Activated T-cell treated with anti-CD3 and anti-CD28 coated beads, Interleukin-2, amount 50 U/mL, for 1 hour (primary cell): ENCODE measurements around the gene RAMP1.

Source experiments
- DNase-seq: peaks from one replicate; pipeline ENCODE4 v3.0.0-alpha.2; 2020

Gene RAMP1

DNA sequence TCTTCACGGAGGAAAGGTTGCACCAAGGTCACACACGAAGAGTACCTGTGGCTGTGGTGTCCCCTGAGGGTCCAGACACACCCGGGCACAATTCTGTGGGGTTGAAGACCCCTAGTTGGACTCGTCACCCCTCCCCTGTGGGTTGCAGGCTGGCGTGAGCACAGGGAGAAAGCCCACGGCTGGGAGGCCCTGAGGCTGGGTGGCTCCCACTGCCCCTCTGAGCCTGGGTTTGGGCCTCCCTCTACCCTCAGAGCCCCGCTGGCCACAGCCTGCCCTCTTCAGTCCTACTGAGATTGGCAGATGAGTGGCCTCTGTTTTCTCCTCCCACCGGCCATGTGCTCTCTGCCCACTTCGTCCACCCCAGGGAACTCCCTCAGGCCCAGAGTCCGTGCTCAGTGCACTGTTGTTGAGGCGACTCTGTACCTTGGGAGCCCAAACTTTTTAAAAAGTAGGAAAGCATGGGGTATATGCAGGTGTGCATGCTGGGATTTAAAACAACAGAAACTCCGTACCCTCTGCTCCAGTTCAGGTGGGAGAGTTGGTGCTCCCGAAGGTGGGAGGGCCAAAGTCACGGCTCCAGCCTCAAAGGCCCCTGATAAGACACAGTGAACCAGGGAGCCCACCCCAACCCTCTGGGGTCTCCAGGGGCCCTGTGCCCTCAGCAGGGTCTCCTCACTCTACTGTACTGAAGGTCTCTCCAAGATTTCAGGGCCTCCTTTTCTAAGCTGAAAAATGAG, 19.1 kb downstream of the RAMP1 start:
- DNase-seq, result no peak

GRCh38 chr2:237879058-237879430, 19.6 kb downstream of the RAMP1 start:
- DNase-seq, result no peak

- no peak for DNase-seq
These were observed 20.7 kb downstream of the RAMP1 start for GRCh38 chr2:237879991-237880560.

GRCh38 chr2:237882510-237883481, 23.4 kb downstream of the RAMP1 start:
- DNase-seq, result no peak

DNA sequence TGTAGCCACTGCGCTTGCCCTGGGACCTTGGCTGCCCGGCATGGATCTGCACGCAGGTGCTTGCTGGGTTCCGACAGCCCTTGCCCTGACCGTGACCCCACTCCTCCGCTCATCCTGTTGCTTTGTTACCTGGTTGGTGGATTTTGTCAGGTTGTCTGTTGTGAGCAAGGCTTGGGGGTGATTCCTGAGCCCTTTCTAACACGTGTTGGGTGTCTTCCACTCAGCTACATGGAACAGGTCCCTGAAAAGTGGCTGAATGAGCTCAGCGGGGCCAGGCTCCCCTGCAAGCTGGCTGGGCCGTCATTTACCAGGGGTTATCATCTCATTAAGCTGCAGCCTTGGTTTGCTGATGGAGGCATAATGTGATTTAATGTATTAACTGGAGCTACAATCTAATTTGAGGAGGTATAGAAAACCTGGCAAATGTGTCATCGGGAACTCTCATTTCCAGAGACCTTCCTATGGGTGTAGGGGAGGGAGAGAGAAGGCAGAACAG, 24.6 kb downstream of the RAMP1 start:
- no peak for DNase-seq

GRCh38 chr2:237884681-237885080, 25.3 kb downstream of the RAMP1 start:
- no peak for DNase-seq

DNA sequence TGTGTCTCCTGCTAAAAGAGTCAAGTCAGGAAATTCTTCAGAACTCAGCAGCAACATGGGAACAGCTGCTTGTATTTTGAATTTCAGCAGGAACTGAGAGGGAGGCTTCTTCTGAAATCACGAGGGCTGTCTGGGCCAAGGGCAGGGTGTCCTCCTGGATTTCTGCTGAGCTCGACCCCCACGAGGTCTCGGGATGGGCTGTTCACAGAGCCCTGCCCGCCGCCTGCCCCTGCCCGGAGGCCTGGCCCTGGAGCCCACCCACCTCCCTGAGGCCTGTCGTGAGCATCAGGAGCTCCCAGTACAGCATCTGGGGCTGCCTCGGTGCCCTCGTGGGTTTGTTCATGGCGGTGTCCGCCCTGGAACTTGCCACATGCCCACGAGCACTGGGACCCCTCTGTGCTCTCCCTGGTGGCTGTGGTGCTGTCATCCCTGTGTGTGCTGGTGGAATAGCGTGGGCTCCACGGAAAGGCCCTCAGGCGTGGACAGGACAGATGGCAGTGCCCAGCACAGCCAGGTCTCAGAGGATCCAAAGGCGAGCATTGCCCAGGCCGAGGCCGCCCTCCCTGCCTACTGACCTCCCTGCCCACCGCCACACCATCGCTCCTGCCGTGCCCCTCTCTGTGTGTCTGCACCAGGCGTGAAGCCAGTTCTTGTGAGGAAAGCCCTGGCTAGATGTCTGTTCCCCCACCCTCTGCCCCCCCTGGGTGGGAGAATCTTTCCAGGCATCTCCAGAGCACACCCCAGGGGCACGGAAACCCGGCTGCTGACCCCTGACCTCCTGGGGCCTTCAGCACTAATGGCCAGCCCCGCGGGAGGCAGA, 25.9 kb downstream of the RAMP1 start:
- DNase-seq, result no peak

GRCh38 chr2:237885931-237886684, 26.7 kb downstream of the RAMP1 start:
- no peak for DNase-seq

DNA sequence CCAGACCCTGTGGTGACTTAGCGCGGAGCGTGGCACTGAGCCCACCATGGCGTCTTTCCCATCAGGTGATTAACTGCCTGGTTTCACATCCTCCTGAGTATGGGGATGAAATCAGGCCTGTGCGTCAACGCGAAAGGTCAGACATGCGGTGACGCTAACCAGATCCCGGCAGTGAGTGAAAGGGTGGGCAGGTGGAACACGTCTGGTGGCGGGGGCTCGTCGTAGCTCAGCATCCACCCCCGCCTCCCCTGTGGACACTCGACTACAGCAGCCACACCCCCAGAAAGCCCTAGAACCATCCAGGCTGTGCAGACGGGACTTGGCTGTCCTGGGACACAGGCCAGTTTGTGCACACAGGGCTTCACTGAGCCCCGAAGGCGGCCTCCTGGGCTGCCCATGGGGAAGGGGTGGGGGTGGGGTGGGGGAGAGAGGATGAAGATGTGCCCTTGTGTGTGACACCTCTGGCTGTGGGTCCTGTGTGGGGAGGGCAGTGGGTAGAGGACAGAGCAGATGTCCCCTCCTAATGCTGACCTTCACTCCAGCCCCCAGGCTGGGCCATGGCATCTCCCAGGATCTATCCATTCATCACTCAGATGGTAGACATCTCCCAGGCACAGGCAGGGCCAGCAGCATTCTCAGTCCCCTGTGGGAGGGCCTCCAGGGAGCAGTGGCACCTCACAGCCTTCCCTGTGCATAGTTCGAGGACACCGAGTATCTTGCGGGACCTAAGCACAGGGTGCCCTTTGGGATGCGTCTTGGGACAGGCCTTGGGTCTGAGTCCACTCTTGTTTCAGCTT, 27.5 kb downstream of the RAMP1 start:
- no peak for DNase-seq

DNA sequence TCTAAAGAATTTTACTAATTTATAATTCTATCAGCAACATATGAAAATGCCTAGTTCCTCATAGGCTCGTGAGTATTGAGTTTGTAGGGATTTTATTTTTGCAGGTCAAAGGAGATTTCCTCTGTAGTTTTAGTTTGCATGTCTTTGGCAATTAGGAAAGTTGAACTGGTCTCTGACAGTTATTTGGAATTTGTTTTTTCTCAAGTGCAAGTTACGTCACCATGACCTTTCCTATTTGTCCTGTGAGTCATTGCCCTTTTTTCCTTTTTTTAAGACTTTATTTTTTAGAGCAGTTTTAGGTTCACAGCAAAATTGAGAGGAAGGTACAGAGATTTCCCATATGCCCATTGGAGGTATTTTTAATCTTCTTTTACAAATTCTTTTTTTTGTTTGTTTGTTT, 29.0 kb downstream of the RAMP1 start:
- DNase-seq, result no peak

DNA sequence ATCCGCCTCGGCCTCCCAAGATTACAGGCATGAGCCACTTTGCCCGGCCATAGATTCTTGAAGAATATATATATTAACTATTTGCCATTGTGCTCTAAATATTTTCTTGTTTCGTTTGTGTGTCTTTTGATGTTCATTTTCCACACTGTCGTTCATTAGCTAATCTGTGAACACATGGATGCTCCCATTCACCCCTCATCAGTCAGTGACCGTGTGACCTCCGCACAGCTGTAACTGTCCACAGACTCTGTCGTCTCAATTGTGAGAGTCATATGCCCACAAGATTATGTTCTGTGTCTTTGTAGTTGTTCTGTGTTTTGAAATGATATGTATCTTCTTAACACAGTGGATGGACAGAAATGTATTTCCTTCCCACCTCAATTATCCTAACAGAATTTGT, 29.6 kb downstream of the RAMP1 start:
- no peak for DNase-seq

DNA sequence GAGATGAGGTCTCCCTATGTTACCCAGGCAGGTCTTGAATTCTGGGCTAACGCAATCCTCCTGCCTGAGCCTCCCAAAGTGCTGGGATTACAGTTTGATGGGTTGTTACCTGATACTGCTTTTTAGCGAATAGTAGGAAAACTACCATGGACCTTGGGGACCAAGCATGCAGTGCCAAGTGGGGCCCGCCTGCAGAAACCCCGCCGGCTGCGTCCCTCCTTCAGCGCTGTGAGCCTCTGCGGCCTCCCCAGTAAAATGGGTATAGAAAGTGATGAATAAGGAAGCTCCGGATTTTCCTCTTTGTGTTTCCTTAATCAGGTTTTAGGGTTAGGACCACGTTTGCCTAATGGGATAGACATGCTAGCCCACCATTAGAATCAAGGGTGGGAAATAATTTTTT, 30.4 kb downstream of the RAMP1 start:
- no peak for DNase-seq

GRCh38 chr2:237892478-237892877, 33.1 kb downstream of the RAMP1 start:
- no peak for DNase-seq

GRCh38 chr2:237892984-237893595, 33.7 kb downstream of the RAMP1 start:
- no peak for DNase-seq

GRCh38 chr2:237894396-237894979, 35.1 kb downstream of the RAMP1 start:
- DNase-seq, result no peak

- DNase-seq, result no peak
These were observed 35.6 kb downstream of the RAMP1 start for GRCh38 chr2:237894986-237895543.

DNA sequence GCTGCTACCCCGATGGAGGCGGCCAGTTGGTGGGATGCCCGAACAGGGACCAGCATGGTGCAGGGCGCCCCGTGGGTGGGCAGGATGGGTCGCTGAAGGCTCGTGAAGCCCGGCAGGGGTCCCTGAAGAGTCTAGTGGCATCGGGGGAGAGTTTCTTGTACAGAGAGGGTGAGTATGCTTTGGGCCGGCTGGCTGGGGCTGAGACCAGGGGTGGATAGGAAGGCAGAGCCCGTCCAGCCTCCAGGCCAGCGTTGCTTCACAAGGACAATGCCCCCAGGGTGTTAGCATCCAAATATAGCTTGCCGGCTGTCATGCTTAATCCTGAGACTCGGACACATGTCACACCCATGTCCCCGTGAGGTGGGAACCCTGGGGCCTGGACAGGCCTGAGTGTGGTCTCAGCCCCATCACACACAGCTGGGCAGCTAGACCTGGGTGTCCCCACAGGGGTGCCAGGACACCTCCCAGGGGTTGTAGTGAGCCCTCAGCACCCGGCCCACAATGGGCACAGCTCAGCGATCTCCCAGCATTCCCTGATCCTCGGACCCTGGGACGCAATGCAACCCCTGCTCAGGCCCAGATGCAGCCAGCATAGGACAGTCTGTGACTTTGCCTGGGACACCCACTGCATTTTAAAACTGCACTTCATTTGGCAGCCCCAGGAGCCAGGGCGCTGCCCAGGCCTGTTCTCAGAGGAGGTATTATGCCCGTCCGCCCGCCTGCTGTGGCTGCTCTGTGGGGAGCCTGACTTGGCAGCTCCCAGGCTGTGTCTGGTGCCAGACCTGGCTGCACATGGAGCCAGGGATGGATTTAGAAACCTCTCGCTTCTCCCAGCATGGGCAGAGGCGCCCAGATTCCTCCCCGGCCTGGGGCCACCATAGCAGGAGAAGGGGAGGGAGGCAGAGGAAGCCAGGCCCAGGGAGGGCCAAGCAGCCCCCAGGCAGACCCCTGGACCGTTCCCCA, 36.4 kb downstream of the RAMP1 start:
- DNase-seq, result no peak

DNA sequence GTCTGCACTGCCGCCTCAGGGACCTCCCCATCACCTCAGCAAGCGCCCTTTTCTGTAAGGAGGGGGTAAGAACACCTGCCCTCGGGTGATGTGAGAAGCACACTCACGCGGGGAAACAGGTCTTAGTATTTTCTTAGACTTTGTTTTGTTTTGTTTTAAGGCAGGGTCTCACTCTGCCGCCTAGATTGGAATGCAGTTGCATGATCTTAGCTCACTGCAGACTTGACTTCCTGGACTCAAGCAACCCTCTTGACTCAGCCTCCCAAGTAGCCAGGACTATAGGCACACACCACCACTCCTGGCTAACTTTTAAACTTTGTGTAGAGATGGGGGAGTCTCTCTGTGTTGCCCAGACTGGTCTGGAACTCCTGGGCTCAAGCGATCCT, 37.1 kb downstream of the RAMP1 start:
- no peak for DNase-seq

GRCh38 chr2:237896956-237897355, 37.5 kb downstream of the RAMP1 start:
- DNase-seq, result no peak
